Keratinocyte (primary cell): ENCODE results near the gene GLTP. TPM values are rescaled to one million over a fixed set of nuclear protein-coding genes. Genes with fewer than 3 reads are reported as not detected.

ENCODE experiments used
- DNase-seq: peaks from one replicate; pipeline ENCODE4 v3.0.0-alpha.2; 2011; ENCODE audit warnings: low read depth, missing footprints, low spot score
- FAIRE-seq: peaks from 2 replicates; lab custom pipeline; 2011; peaks lifted over from hg19 to GRCh38; lab: Jason Lieb, UNC
- H2AFZ ChIP-seq: 2 replicates; pipeline ENCODE4 v1.6.0; 2012; ENCODE audit warnings: low read length, control low read depth, inconsistent platforms; ENCODE audit not compliant: control insufficient read depth
- H3K27ac ChIP-seq: 2 replicates; pipeline ENCODE4 v1.5.1; 2011; ENCODE audit warnings: low read length; ENCODE audit not compliant: control insufficient read depth, insufficient read depth
- H3K27me3 ChIP-seq: 3 replicates; pipeline ENCODE4 v1.6.0; 2011; ENCODE audit warnings: low read length; ENCODE audit not compliant: control insufficient read depth, insufficient read depth; ENCODE audit errors: extremely low read depth
- H3K36me3 ChIP-seq, 2 experiments: 2 replicates in 1 of 2; 3 replicates in 1 of 2; pipeline ENCODE4 v1.5.1; 2011; ENCODE audit warnings: low read length in 2 of 2, mild to moderate bottlenecking in 1 of 2; ENCODE audit not compliant: control insufficient read depth in 2 of 2, insufficient read depth in 2 of 2; ENCODE audit errors: extremely low read depth in 1 of 2
- H3K4me1 ChIP-seq: 3 replicates; pipeline ENCODE4 v1.5.1; 2011; ENCODE audit warnings: low read length; ENCODE audit not compliant: control insufficient read depth, insufficient read depth; ENCODE audit errors: extremely low read depth
- H3K4me2 ChIP-seq: 3 replicates; pipeline ENCODE4 v1.6.0; 2011; ENCODE audit warnings: low read depth, low read length; ENCODE audit not compliant: control insufficient read depth, insufficient read depth; ENCODE audit errors: extremely low read depth
- H3K4me3 ChIP-seq, 3 experiments: fragments of 200-600 bp in 1 of 3; sonication (generic) in 1 of 3; 2 replicates in 2 of 3; 3 replicates in 1 of 3; pipeline ENCODE4 v1.5.1; 2011 to 2016; ENCODE audit warnings: low read length in 3 of 3, mild to moderate bottlenecking in 3 of 3, control low read depth in 2 of 3, inconsistent platforms in 1 of 3, low read depth in 1 of 3, mixed read lengths in 1 of 3, mixed run types in 1 of 3, moderate library complexity in 1 of 3; ENCODE audit not compliant: control insufficient read depth in 2 of 3, insufficient read depth in 2 of 3; ENCODE audit errors: extremely low read depth in 1 of 3
- H3K79me2 ChIP-seq: 2 replicates; pipeline ENCODE4 v1.6.0; 2012; ENCODE audit warnings: low read length; ENCODE audit not compliant: control insufficient read depth, insufficient read depth
- H3K9ac ChIP-seq: 3 replicates; pipeline ENCODE4 v1.6.0; 2011; ENCODE audit warnings: low read length; ENCODE audit not compliant: control insufficient read depth, insufficient read depth; ENCODE audit errors: extremely low read depth
- H3K9me1 ChIP-seq: 3 replicates; pipeline ENCODE4 v1.6.0; 2011; ENCODE audit warnings: low read length; ENCODE audit not compliant: control insufficient read depth, insufficient read depth; ENCODE audit errors: extremely low read depth
- H3K9me3 ChIP-seq: 2 replicates; pipeline ENCODE4 v1.5.1; 2012; ENCODE audit warnings: low read depth, low read length; ENCODE audit not compliant: control insufficient read depth
- H4K20me1 ChIP-seq: 3 replicates; pipeline ENCODE4 v1.6.0; 2011; ENCODE audit warnings: low read length; ENCODE audit not compliant: control insufficient read depth, insufficient read depth; ENCODE audit errors: extremely low read depth
- EZH2 ChIP-seq: IDR thresholded peaks from one replicate; pipeline ENCODE4 v1.6.1; 2012; ENCODE audit warnings: inconsistent platforms, mild to moderate bottlenecking, low read length, moderate library complexity
- dilution Hi-C: fragments of 300-500 bp; cut with MboI; formaldehyde crosslinking; loops from one replicate; pipeline ENCODE4 v1.7.0; 2020; ENCODE audit warnings: low sequenced_read_pairs; ENCODE audit not compliant: extremely low pct_ligation_motif_present
- polyA plus RNA-seq, 5 experiments: library from polyadenylated mRNA; depleted of rRNA in 3 of 5; stranded (reverse) in 3 of 5; stranded (forward) in 1 of 5; unstranded in 1 of 5; fragments of >200 nt; gene quantifications; 1 replicate in 1 of 5; 2 replicates in 3 of 5; 3 replicates in 1 of 5; pipeline versions ENCODE4 v1.2.1 to v1.2.3, GENCODE V29; 2011 to 2012; ENCODE audit warnings: missing spikeins in 2 of 5, low read depth in 1 of 5, low replicate concordance in 1 of 5
- TF ChIP-seq, protein P1 (sequence below), 3 experiments: IDR thresholded peaks in 1 of 3; conservative IDR thresholded peaks in 1 of 3; optimal IDR thresholded peaks in 1 of 3; 2 replicates in 2 of 3; 3 replicates in 1 of 3; pipeline versions ENCODE3 to v1.5.1; 2011; ENCODE audit warnings: low read length in 3 of 3, mild to moderate bottlenecking in 3 of 3, moderate library complexity in 2 of 3, control low read depth in 1 of 3, inconsistent platforms in 1 of 3; ENCODE audit not compliant: insufficient read depth in 2 of 3; ENCODE audit errors: extremely low read depth in 1 of 3

The GLTP gene
- polyA plus RNA-seq, 1 donor (not counting 4 experiments of a cell fraction or from before 2014, with no cell fraction given): 54.6 TPM

DNA sequence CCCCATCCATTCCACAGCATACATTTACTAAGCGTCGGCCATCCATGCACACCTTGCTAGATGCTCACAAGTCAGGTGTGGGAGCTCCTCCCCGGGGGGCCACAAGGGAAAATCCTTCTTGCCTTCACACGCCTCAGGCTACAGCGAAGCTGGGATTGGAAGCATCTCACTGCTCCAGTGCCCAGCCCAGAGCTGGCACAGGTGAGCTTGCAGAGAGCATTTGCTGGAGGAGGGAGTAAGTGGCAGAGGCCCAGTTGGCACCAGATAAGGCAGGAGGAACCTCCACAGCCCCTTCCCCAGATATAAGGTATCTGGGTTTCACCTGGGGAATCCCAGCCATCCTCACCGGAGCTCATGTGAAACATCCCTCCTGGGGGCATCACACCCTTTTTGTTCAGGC, 49.0 kb downstream of the GLTP start:
- Histone ChIP-seq H3K36me3 (no peaks in the 10 kb centered on the region), H3K9ac (no peak overlapping the region), H3K4me3 (no peak overlapping the region), H3K27me3 (peaks cover 12% of the 10 kb centered on the region), H3K4me1 (no peaks in the 10 kb centered on the region), H4K20me1 (no peaks in the 10 kb centered on the region), H2AFZ (no peak overlapping the region), H3K27ac (no peak overlapping the region), H3K9me3 (no peaks in the 10 kb centered on the region), H3K4me2 (no peak overlapping the region), H3K9me1 (no peaks in the 10 kb centered on the region), H3K79me2 (no peaks in the 10 kb centered on the region)
- FAIRE-seq (no peak), DNase-seq (no peak)
- no peak for TF ChIP-seq EZH2
- TF ChIP-seq, protein P1, sequence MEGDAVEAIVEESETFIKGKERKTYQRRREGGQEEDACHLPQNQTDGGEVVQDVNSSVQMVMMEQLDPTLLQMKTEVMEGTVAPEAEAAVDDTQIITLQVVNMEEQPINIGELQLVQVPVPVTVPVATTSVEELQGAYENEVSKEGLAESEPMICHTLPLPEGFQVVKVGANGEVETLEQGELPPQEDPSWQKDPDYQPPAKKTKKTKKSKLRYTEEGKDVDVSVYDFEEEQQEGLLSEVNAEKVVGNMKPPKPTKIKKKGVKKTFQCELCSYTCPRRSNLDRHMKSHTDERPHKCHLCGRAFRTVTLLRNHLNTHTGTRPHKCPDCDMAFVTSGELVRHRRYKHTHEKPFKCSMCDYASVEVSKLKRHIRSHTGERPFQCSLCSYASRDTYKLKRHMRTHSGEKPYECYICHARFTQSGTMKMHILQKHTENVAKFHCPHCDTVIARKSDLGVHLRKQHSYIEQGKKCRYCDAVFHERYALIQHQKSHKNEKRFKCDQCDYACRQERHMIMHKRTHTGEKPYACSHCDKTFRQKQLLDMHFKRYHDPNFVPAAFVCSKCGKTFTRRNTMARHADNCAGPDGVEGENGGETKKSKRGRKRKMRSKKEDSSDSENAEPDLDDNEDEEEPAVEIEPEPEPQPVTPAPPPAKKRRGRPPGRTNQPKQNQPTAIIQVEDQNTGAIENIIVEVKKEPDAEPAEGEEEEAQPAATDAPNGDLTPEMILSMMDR (optimal IDR thresholded peaks at IDR 0.05 in 1 of 3, IDR thresholded peaks at IDR 0.05 in 1 of 3, conservative IDR thresholded peaks at IDR 0.05 in 1 of 3; ENCODE audit: extremely low read depth in 1 of 3, insufficient read depth in 2 of 3, low read length in 3 of 3): no peak
- dilution Hi-C loops: no loop called here

- FAIRE-seq (no peak), DNase-seq (no peak)
- Histone ChIP-seq H3K9ac (no peak overlapping the region), H2AFZ (no peak overlapping the region), H4K20me1 (no peaks in the 10 kb centered on the region), H3K4me3 (no peak overlapping the region), H3K27me3 (peaks cover 12% of the 10 kb centered on the region), H3K36me3 (no peaks in the 10 kb centered on the region), H3K79me2 (no peaks in the 10 kb centered on the region), H3K4me2 (no peak overlapping the region), H3K9me1 (no peaks in the 10 kb centered on the region), H3K27ac (no peak overlapping the region), H3K4me1 (no peaks in the 10 kb centered on the region), H3K9me3 (no peaks in the 10 kb centered on the region)
- dilution Hi-C loops: no loop called here
- TF ChIP-seq, protein P1 (optimal IDR thresholded peaks at IDR 0.05 in 1 of 3, IDR thresholded peaks at IDR 0.05 in 1 of 3, conservative IDR thresholded peaks at IDR 0.05 in 1 of 3; ENCODE audit: extremely low read depth in 1 of 3, insufficient read depth in 2 of 3, low read length in 3 of 3): no peak
- TF ChIP-seq EZH2: peak; percentile 1
These were observed 49.6 kb downstream of the GLTP start for GRCh38 chr12:109830718-109831117.
